HL-60 (cell line): ENCODE results near the gene VDR.

ENCODE experiments used
- GABPA ChIP-seq: IDR thresholded peaks from 2 replicates; pipeline ENCODE4 v1.6.1; 2012; ENCODE audit warnings: low read depth
- SPI1 ChIP-seq: IDR thresholded peaks from 2 replicates; pipeline ENCODE4 v1.6.1; 2012; ENCODE audit warnings: low read depth, mild to moderate bottlenecking, borderline replicate concordance
- TF ChIP-seq, protein P1 (sequence below): IDR thresholded peaks from one replicate; pipeline ENCODE4 v1.5.1; 2011; ENCODE audit warnings: low read length, control low read depth, inconsistent platforms; ENCODE audit not compliant: insufficient read depth

DNA sequence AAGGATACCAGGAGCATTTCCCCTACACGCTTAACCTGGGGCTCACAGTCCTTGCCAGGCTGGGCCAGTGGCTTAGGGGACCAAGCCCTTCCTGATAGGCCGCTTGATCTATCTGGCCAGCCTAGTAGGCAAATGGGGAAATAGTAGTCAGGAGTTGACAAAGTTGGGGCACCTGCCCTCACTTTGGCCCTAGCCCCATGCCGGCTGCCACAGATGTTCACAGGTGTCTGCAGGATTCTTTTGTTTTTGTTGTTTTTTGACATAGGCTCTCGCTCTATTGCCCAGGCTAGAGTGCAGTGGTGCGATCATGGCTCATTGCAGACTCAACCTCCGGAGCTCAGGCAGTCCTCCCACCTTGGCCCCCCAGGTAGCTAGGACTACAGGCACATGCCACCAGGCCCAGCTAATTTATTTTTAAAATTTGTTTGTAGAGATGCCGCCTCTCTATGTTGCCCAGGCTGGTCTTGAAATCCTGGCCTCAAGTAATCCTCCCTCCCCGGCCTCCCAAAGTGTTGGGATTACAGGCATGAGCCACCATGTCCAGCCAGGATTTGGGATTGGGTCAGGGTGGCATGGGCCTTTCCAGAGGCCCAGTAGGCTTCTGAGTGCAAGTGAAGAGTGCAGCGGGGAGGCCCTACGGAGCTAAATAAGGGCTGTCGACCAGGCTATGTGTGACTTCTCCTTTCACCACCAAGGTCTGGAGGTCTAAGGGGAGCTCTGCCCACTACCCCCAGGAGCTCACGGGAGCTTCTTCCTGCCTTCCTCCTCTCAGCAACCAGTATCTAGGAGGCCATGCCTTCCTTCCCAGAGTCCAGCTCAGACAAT is 69.6 kb downstream of the VDR start:
- no peak for TF ChIP-seq GABPA
- TF ChIP-seq, protein P1, sequence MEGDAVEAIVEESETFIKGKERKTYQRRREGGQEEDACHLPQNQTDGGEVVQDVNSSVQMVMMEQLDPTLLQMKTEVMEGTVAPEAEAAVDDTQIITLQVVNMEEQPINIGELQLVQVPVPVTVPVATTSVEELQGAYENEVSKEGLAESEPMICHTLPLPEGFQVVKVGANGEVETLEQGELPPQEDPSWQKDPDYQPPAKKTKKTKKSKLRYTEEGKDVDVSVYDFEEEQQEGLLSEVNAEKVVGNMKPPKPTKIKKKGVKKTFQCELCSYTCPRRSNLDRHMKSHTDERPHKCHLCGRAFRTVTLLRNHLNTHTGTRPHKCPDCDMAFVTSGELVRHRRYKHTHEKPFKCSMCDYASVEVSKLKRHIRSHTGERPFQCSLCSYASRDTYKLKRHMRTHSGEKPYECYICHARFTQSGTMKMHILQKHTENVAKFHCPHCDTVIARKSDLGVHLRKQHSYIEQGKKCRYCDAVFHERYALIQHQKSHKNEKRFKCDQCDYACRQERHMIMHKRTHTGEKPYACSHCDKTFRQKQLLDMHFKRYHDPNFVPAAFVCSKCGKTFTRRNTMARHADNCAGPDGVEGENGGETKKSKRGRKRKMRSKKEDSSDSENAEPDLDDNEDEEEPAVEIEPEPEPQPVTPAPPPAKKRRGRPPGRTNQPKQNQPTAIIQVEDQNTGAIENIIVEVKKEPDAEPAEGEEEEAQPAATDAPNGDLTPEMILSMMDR = no peak
- TF ChIP-seq SPI1 = no peak
